Hepatocyte (in vitro differentiated cells): ENCODE results near the gene IVD.

Source experiments
- CTCF ChIP-seq: fragments of 200-600 bp; sonication (generic); IDR thresholded peaks from 2 replicates; pipeline ENCODE4 v1.5.1; 2016; ENCODE audit warnings: antibody characterized with exemption, mild to moderate bottlenecking; ENCODE audit not compliant: poor library complexity
- EZH2 ChIP-seq: fragments of 200-600 bp; sonication (generic); IDR thresholded peaks from 2 replicates; pipeline ENCODE4 v1.6.1; 2016; ENCODE audit warnings: antibody characterized with exemption, mild to moderate bottlenecking, borderline replicate concordance

GRCh38 chr15:40388941-40389823 is 16.4 kb upstream of the IVD start:
- TF ChIP-seq CTCF, result no peak
- TF ChIP-seq EZH2, result no peak
